ENCODE results near the gene KRT83. TPM values are rescaled to one million over a fixed set of nuclear protein-coding genes. Genes with fewer than 3 reads are reported as not detected.
A peak's percentile ranks its signal among the peaks of the same experiment; 100 is the strongest.

The KRT83 gene
- total RNA-seq, 1 donor from 2014 or later = not detected

DNA sequence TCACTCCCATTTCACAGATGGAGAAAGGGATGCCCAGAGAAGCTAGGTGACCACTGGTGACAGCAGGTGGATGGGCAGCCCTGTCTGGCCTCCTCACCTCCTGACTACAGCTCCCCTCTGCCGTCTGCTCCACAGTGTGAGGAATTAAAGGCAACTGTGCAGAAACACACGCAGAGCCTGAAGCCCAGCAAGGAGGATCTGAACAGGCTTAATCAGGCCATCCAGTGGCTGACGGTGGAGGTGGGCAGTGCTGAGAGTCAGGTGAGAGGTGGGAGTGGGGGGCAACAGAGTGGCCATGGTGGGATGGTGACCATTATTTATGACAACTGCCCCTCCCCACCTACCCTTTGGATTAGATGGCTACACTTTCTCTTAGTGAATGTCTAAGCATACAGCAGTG is 45.5 kb downstream of the KRT83 start:
- no peak for TF ChIP-seq POLR2A (IDR thresholded peaks at IDR 0.05)
- TF ChIP-seq, protein P1, sequence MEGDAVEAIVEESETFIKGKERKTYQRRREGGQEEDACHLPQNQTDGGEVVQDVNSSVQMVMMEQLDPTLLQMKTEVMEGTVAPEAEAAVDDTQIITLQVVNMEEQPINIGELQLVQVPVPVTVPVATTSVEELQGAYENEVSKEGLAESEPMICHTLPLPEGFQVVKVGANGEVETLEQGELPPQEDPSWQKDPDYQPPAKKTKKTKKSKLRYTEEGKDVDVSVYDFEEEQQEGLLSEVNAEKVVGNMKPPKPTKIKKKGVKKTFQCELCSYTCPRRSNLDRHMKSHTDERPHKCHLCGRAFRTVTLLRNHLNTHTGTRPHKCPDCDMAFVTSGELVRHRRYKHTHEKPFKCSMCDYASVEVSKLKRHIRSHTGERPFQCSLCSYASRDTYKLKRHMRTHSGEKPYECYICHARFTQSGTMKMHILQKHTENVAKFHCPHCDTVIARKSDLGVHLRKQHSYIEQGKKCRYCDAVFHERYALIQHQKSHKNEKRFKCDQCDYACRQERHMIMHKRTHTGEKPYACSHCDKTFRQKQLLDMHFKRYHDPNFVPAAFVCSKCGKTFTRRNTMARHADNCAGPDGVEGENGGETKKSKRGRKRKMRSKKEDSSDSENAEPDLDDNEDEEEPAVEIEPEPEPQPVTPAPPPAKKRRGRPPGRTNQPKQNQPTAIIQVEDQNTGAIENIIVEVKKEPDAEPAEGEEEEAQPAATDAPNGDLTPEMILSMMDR (IDR thresholded peaks at IDR 0.05) = no peak
- TF ChIP-seq POLR2AphosphoS5 (IDR thresholded peaks at IDR 0.05; ENCODE audit: insufficient read depth in 1 of 2, low read depth in 1 of 2) = no peak
- H3K36me3 ChIP-seq = no peaks in the 10 kb centered on the region
- no peaks in the 10 kb centered on the region for H3K9me3 ChIP-seq
- intact Hi-C loops (cut with DNase I) = no loop called here
- peak in 1 of 2 donors; percentile 46 for DNase-seq (ENCODE audit: extremely low spot score in 2 of 2)
- peaks cover 24% of the 10 kb centered on the region for H3K4me1 ChIP-seq
- no peak overlapping the region for H3K4me3 ChIP-seq
- H3K27ac ChIP-seq = no peak overlapping the region
- H3K27me3 ChIP-seq = no peaks in the 10 kb centered on the region

DNA sequence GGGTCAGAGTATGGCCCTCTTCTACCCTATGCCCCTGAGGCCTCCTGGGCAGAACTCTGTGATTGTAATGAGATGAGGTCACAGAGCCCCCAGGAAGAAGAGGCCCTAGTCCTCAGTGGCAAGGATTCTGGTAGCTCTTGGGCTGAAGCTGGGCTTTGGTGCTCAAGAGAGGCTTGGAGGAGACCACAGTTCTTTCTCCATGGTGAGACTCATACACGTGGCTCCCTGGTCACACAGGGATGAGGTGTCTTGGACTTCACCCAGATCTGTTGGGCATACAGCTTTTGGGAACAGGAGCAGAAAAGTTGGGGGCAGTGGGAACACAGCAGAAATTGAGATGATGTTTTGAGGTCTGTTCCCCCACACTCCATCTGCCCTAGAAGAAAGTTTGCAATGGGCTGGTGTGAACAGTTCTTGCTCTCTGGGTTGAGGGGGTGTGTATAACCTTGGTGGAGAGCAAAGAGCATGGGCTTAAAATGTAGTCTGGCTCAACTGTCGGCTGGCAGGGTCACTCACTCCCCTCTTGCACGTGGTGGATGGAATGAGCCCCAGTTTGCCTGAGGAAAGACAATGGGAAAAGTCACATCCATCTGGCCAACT is 46.6 kb downstream of the KRT83 start, which contains the start of gene KRT86:
Gene KRT86 (plus strand): TSS at position 125 of the 600 bp plus-strand sequence. CDS start 27,272 bp downstream, outside the sequence.
- TF ChIP-seq POLR2A (IDR thresholded peaks at IDR 0.05) (no peak), POLR2AphosphoS5 (IDR thresholded peaks at IDR 0.05; ENCODE audit: insufficient read depth in 1 of 2, low read depth in 1 of 2) (no peak)
- TF ChIP-seq, protein P1 (IDR thresholded peaks at IDR 0.05) = no peak
- Histone ChIP-seq H3K9me3 (no peaks in the 10 kb centered on the region), H3K27ac (no peak within 1 kb of the TSS), H3K4me1 (peaks cover 13% of the 10 kb centered on the region), H3K36me3 (no peaks in the 10 kb centered on the region), H3K4me3 (no peak within 1 kb of the TSS), H3K27me3 (no peaks in the 10 kb centered on the region)
- DNase-seq (ENCODE audit: extremely low spot score in 2 of 2) = peak in 1 of 2 donors; percentile 52
- intact Hi-C loops (cut with DNase I) = no loop called here

DNA sequence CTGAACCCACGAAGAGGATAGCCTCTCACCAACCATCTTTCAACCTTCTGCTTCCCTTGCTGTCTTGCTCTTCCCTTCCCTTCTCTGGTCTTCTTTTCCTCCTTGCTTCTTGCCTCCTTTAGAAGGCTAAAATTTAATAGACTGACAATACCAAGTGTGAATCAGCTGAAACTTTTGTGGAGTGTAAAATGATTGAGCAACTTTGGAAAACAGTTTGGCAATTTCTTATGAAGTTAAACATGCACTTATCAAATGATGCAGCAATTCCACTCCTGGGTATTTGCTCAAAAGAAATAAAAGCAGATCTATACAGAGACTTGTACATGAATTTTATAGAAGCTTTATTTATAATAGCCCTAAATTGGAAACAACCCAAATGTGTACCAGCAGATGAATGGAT is 50.0 kb downstream of the KRT83 start:
- Histone ChIP-seq H3K27me3 (no peaks in the 10 kb centered on the region), H3K4me1 (no peaks in the 10 kb centered on the region), H3K36me3 (no peaks in the 10 kb centered on the region), H3K4me3 (no peak overlapping the region), H3K9me3 (no peaks in the 10 kb centered on the region), H3K27ac (no peak overlapping the region)
- intact Hi-C loops (cut with DNase I) = no loop called here
- TF ChIP-seq POLR2A (IDR thresholded peaks at IDR 0.05) (no peak), POLR2AphosphoS5 (IDR thresholded peaks at IDR 0.05; ENCODE audit: insufficient read depth in 1 of 2, low read depth in 1 of 2) (no peak)
- TF ChIP-seq, protein P1 (IDR thresholded peaks at IDR 0.05) = no peak
- DNase-seq (ENCODE audit: extremely low spot score in 2 of 2) = no peak

DNA sequence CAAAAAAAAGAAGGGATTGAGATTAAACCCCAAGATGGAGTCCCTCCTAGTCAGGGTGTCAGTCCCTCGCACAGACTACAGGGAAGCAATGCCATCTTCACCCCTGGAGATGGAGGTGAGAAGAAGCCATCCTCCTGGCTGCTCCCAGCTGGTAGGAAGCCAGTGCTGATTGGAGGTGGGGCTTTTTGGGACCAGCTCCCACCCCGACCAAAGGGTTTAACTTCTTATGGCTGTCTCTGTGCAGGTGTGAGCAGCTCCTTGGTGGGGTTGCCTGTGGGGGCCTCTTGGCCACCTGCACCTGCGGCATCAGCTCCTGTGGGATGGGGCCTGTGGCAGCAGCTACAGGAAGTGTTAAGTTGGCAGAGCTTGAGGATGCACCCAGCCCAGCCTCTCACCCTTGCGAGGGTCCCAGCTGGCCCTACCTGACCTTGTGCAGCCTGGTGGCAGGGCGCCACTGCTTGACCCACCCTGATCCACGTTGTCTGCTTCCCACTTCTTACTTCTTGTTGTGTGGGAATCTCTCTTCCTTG is 50.6 kb downstream of the KRT83 start:
- no peaks in the 10 kb centered on the region for H3K36me3 ChIP-seq
- H3K4me3 ChIP-seq = no peak overlapping the region
- intact Hi-C loops (cut with DNase I) = no loop called here
- no peaks in the 10 kb centered on the region for H3K9me3 ChIP-seq
- no peak overlapping the region for H3K27ac ChIP-seq
- no peaks in the 10 kb centered on the region for H3K4me1 ChIP-seq
- TF ChIP-seq, protein P1 (IDR thresholded peaks at IDR 0.05) = no peak
- TF ChIP-seq POLR2AphosphoS5 (IDR thresholded peaks at IDR 0.05; ENCODE audit: insufficient read depth in 1 of 2, low read depth in 1 of 2) (no peak), POLR2A (IDR thresholded peaks at IDR 0.05) (no peak)
- no peaks in the 10 kb centered on the region for H3K27me3 ChIP-seq
- DNase-seq (ENCODE audit: extremely low spot score in 2 of 2) = no peak

DNA sequence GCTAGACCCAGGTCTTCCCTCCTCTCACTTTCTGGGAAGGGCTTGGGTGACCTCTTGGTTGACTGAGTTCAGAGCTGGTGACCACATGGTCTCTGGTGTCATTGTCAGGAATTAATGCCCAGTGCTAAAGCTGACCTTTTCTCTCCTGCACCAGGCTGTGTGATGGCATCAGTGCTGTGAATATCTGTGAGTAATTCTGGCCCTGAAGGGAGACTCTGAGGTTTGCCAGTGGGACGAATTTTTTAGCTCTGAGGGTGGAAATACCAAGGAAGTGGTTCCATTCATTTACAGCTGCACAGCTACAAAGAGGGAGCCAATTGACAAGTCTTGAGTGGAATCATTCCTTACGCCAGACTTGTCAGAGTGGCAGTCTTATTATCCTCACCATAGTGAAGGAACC is 53.0 kb downstream of the KRT83 start:
- TF ChIP-seq POLR2A (IDR thresholded peaks at IDR 0.05) (no peak), POLR2AphosphoS5 (IDR thresholded peaks at IDR 0.05; ENCODE audit: insufficient read depth in 1 of 2, low read depth in 1 of 2) (no peak)
- TF ChIP-seq, protein P1 (IDR thresholded peaks at IDR 0.05) = no peak
- no peak overlapping the region for H3K4me3 ChIP-seq
- intact Hi-C loops (cut with DNase I) = no loop called here
- H3K4me1 ChIP-seq = no peaks in the 10 kb centered on the region
- no peaks in the 10 kb centered on the region for H3K36me3 ChIP-seq
- no peaks in the 10 kb centered on the region for H3K9me3 ChIP-seq
- no peaks in the 10 kb centered on the region for H3K27me3 ChIP-seq
- H3K27ac ChIP-seq = no peak overlapping the region
- DNase-seq (ENCODE audit: extremely low spot score in 2 of 2) = no peak
